ENCODE results near the gene OR13C3. TPM values are rescaled to one million over a fixed set of nuclear protein-coding genes. Genes with fewer than 3 reads are reported as not detected.

OR13C3 gene
- total RNA-seq, 1 experiment from 2014 or later = not detected

- CTCF ChIA-PET = no interaction called here
- POLR2A ChIA-PET (ENCODE audit: low non-redundant PET) = interaction anchor here (0.6 kb wide), 1 partner anchor 716 kb away, joined by 3 read pairs; no protein-coding TSS in a partner anchor
- no peaks in the 10 kb centered on the region for H3K27me3 ChIP-seq (replicated peaks; ENCODE audit: insufficient read depth, low read depth, low read length, poor library complexity)
- TF ChIP-seq CTCF (conservative IDR thresholded peaks at IDR 0.05; ENCODE audit: low read depth, low read length) (no peak), EZH2 (IDR thresholded peaks at IDR 0.05; ENCODE audit: borderline replicate concordance, low read depth, low read length, poor library complexity, severe bottlenecking) (no peak)
- no peak overlapping the region for H3K27ac ChIP-seq (ENCODE audit: low read depth, low read length, poor library complexity, severe bottlenecking)
- no peaks in the 10 kb centered on the region for H3K36me3 ChIP-seq (ENCODE audit: insufficient read depth, low read length, poor library complexity, severe bottlenecking)
- no peak overlapping the region for H3K4me3 ChIP-seq (ENCODE audit: low read depth, low read length, poor library complexity, severe bottlenecking)
- BruUV-seq (replicated peaks) = no TSS peak
- no peaks in the 10 kb centered on the region for H3K9me3 ChIP-seq (ENCODE audit: low read depth, low read length, poor library complexity, severe bottlenecking)
- H3K4me1 ChIP-seq (ENCODE audit: insufficient read depth, low read length, poor library complexity, severe bottlenecking) = no peaks in the 10 kb centered on the region
- intact Hi-C loops (cut with micrococcal nuclease; ENCODE audit: unreplicated experiment) = no loop called here
- no peak for DNase-seq (ENCODE audit: low spot score)
These were observed 27.7 kb upstream of the OR13C3 start for GRCh38 chr9:104564358-104564757.

- Histone ChIP-seq H3K27me3 (replicated peaks; ENCODE audit: insufficient read depth, low read depth, low read length, poor library complexity) (no peaks in the 10 kb centered on the region), H3K36me3 (ENCODE audit: insufficient read depth, low read length, poor library complexity, severe bottlenecking) (no peaks in the 10 kb centered on the region), H3K9me3 (ENCODE audit: low read depth, low read length, poor library complexity, severe bottlenecking) (peaks cover 6% of the 10 kb centered on the region), H3K4me1 (ENCODE audit: insufficient read depth, low read length, poor library complexity, severe bottlenecking) (no peaks in the 10 kb centered on the region), H3K27ac (ENCODE audit: low read depth, low read length, poor library complexity, severe bottlenecking) (no peak overlapping the region), H3K4me3 (ENCODE audit: low read depth, low read length, poor library complexity, severe bottlenecking) (no peak overlapping the region)
- no peak for DNase-seq (ENCODE audit: low spot score)
- intact Hi-C loops (cut with micrococcal nuclease; ENCODE audit: unreplicated experiment) = no loop called here
- ChIA-PET POLR2A (ENCODE audit: low non-redundant PET) (no interaction called here), CTCF (no interaction called here)
- TF ChIP-seq EZH2 (IDR thresholded peaks at IDR 0.05; ENCODE audit: borderline replicate concordance, low read depth, low read length, poor library complexity, severe bottlenecking) (no peak), CTCF (conservative IDR thresholded peaks at IDR 0.05; ENCODE audit: low read depth, low read length) (no peak)
- BruUV-seq (replicated peaks) = no TSS peak
These were observed 20.4 kb upstream of the OR13C3 start for GRCh38 chr9:104556830-104557634.

- no peaks in the 10 kb centered on the region for H3K27me3 ChIP-seq (replicated peaks; ENCODE audit: insufficient read depth, low read depth, low read length, poor library complexity)
- H3K4me1 ChIP-seq (ENCODE audit: insufficient read depth, low read length, poor library complexity, severe bottlenecking) = no peaks in the 10 kb centered on the region
- no peak overlapping the region for H3K4me3 ChIP-seq (ENCODE audit: low read depth, low read length, poor library complexity, severe bottlenecking)
- DNase-seq (ENCODE audit: low spot score) = no peak
- intact Hi-C loops (cut with micrococcal nuclease; ENCODE audit: unreplicated experiment) = no loop called here
- H3K36me3 ChIP-seq (ENCODE audit: insufficient read depth, low read length, poor library complexity, severe bottlenecking) = no peaks in the 10 kb centered on the region
- H3K27ac ChIP-seq (ENCODE audit: low read depth, low read length, poor library complexity, severe bottlenecking) = no peak overlapping the region
- TF ChIP-seq CTCF (conservative IDR thresholded peaks at IDR 0.05; ENCODE audit: low read depth, low read length) (no peak), EZH2 (IDR thresholded peaks at IDR 0.05; ENCODE audit: borderline replicate concordance, low read depth, low read length, poor library complexity, severe bottlenecking) (no peak)
- BruUV-seq (replicated peaks) = no TSS peak
- peaks cover 6% of the 10 kb centered on the region for H3K9me3 ChIP-seq (ENCODE audit: low read depth, low read length, poor library complexity, severe bottlenecking)
- ChIA-PET POLR2A (ENCODE audit: low non-redundant PET) (no interaction called here), CTCF (no interaction called here)
These were observed 18.9 kb upstream of the OR13C3 start for GRCh38 chr9:104555521-104555920.
